Measurements from ENCODE around the gene LSAMP.

- TF ChIP-seq CTCF (conservative IDR thresholded peaks at IDR 0.05; ENCODE audit: low read depth, low read length) = no peak
- TF ChIP-seq EZH2 (IDR thresholded peaks at IDR 0.05; ENCODE audit: borderline replicate concordance, low read depth, low read length, poor library complexity, severe bottlenecking) = no peak
These were observed 12.5 kb downstream of the LSAMP start for GRCh38 chr3:116432795-116433194.

All from A673 (cell line).